ENCODE results near the gene PRPF19. TPM values are rescaled to one million over a fixed set of nuclear protein-coding genes. Genes with fewer than 3 reads are reported as not detected.

PRPF19 gene
- total RNA-seq, 1 donor from 2014 or later, result 136 TPM

DNA sequence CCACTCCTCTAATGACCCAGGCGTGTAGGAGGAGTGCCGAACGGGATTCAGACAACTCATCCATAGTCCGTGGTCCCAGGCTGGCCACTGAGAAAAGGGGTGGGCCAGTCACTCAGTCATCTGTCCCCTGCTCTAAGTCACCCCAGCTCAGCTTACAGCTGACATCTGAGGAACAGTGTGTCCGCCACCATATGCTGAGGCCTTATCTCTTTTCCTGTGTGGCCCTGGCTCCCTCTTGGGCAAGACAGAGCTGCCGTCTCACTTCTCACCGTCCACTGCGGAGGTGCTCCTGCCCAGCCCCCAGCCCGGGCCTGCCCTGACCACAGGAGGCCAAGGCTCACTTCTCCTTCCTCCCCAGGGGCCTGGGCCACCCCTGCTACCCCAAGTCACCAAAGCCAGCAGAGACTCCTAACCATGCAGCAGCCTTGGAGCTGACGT, 57.7 kb downstream of the PRPF19 start:
- intact Hi-C loops (cut with micrococcal nuclease), result no loop called here

- intact Hi-C loops (cut with micrococcal nuclease), result no loop called here
Measured at GRCh38 chr11:60847896-60848295, 58.5 kb downstream of the PRPF19 start.

DNA sequence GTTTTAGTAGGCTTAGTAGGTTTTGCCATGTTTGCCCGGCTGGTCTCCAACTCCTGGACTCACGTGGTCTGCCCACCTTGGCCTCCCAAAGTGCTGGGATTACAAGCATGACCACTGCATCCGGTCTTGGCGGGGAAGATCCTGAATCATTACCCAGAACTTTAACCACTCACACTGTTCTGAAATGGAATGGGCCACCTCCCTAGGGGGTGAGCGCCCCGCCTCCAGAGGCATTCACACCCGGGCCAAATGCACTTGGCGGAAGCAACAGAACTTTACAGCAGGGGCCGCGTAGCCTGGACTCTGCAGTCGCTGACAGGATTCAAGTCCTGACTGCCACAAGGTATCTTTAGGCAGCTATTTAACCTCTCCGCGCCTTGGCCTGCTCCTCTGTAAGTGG, 59.1 kb downstream of the PRPF19 start:
- intact Hi-C loops (cut with micrococcal nuclease), result no loop called here

DNA sequence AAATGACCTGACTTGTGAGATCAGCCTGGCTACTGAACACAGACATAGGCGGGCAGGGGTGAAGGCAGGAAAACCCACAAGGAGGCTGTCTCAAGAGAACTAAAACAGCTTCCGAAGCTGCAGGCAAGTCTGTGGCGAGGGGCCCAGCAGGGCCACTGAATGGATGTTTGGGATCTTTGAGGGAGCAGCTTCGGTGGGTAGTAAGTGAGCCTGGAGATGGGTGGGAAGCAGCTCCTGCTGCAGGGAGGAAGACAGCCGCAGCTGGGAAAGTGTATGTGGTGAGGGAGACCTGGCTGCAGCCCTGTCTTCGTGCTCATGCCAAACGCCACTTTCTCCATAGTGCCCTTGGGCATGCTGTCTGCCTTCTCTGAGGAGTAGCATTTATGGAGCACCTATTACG, 61.0 kb downstream of the PRPF19 start:
- intact Hi-C loops (cut with micrococcal nuclease), result no loop called here

- intact Hi-C loops (cut with micrococcal nuclease), result loop anchor here (5.0 kb wide), 3 partner anchors 517 to 1733 kb away; partner anchors contain the start of genes CYB561A3 and TMEM138
Measured at GRCh38 chr11:60844870-60845221, 61.5 kb downstream of the PRPF19 start.

DNA sequence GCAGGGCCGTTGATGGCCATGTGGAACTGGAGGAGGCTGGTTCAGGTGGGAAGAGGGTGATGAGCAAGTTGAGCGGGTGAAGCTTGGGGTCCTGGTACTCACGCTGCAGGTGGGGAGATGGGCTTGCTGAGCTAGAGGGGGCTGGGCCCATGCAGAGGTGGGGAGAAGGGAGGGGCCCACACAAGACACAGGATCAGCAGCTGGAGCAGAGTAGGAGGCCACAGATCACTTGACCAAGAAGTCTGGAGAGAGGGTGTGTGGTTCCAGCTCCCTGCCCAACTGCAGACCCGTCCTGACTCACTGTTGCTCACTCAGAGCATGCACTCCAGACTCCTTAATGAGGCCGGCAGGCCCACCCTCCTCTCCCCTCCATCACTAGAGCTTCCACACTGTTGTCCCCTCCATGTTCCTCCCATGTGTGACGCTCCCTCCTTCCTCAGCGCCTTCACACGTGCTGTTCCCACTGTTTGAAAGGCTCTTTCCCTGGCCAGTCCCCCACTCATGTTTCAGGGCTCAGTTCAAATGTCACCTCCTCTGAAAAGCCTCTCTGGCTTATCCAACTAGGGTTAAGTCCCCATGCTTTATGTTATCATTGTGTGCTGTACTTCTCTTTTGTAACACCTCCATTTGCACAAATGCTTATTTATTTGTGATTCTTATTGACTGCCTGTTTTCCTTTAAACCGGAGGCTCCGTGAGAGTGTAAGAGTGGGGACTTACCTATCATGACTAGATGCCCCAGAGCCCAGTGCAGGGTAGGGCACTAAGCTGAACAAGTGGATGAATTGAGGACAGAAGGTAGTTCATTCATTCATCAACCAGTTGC, 62.1 kb downstream of the PRPF19 start:
- intact Hi-C loops (cut with micrococcal nuclease), result loop anchor here (5.0 kb wide), 3 partner anchors 518 to 1732 kb away; partner anchors contain the start of genes CYB561A3 and TMEM138

GRCh38 chr11:60842668-60843600, 63.5 kb downstream of the PRPF19 start:
- intact Hi-C loops (cut with micrococcal nuclease), result loop anchor here (1.0 to 5.0 kb wide), 6 partner anchors 63 to 1731 kb away; partner anchors contain the start of genes CYB561A3, PRPF19, TMEM138 and VPS37C

- intact Hi-C loops (cut with micrococcal nuclease), result loop anchor here (1.0 to 5.0 kb wide), 7 partner anchors 64 to 1730 kb away; partner anchors contain the start of genes CPSF7, CYB561A3, PRPF19 and TMEM138
Measured at GRCh38 chr11:60841797-60842667, 64.4 kb downstream of the PRPF19 start, which contains the start of gene CCDC86. Gene CCDC86, plus strand, starts transcription at chr11:60842113. Its CDS starts 12 bp downstream, at chr11:60842125.

Other genes with a start within 250 kb of the PRPF19 start
- gene MS4A8, start 207.0 kb downstream of the PRPF19 start, total RNA-seq, result not detected in 2 replicates
- gene MS4A18, start 181.9 kb downstream of the PRPF19 start, total RNA-seq, result not detected in 2 replicates
- not detected in 2 replicates for gene MS4A15, start 149.7 kb downstream of the PRPF19 start, total RNA-seq
- not detected in 2 replicates for gene MS4A10, start 121.3 kb downstream of the PRPF19 start, total RNA-seq
- gene CCDC86, start 64.5 kb downstream of the PRPF19 start, total RNA-seq, result 31.4 and 34.2 TPM in 2 replicates
- 0.12 and 0.34 TPM in 2 replicates for gene PTGDR2, start 50.6 kb downstream of the PRPF19 start, total RNA-seq
- not detected in 2 replicates for gene ZP1, start 39.0 kb downstream of the PRPF19 start, total RNA-seq
- 99.2 and 103 TPM in 2 replicates for gene TMEM109, start 7.6 kb upstream of the PRPF19 start, total RNA-seq
- 0.59 and 1.0 TPM in 2 replicates for gene TMEM132A, start 17.9 kb upstream of the PRPF19 start, total RNA-seq
- 1.8 and 2.7 TPM in 2 replicates for gene SLC15A3, start 45.6 kb upstream of the PRPF19 start, total RNA-seq
- 327 and 336 TPM in 2 replicates for gene CD6, start 65.1 kb upstream of the PRPF19 start, total RNA-seq
- 308 and 311 TPM in 2 replicates for gene CD5, start 195.9 kb upstream of the PRPF19 start, total RNA-seq